Measurements from ENCODE around the gene NARS2.

DNA sequence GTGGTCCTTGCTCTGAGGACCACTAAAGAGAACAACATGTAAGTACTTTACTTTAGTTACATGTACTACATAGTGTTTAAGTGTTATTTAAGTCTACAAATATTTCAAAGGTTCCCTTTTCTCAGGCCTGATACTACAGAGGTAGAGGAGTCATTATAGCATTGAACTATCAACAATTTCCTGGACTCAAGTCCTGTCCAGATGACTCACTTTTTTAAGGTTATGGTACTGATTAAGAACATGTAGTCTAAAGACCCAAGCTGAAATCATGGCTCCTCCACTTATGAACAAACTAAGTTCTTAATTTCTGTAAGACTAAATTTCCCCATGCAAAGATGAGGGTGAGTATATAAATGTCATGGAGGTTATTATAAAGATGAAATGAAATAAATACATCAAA is 74.7 kb downstream of the NARS2 start:
- TF ChIP-seq, protein P1, sequence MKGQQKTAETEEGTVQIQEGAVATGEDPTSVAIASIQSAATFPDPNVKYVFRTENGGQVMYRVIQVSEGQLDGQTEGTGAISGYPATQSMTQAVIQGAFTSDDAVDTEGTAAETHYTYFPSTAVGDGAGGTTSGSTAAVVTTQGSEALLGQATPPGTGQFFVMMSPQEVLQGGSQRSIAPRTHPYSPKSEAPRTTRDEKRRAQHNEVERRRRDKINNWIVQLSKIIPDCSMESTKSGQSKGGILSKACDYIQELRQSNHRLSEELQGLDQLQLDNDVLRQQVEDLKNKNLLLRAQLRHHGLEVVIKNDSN (IDR thresholded peaks at IDR 0.05; ENCODE audit: borderline replicate concordance, extremely low read length, insufficient read depth, low read depth, low read length), result no peak
- TF ChIP-seq, protein P2, sequence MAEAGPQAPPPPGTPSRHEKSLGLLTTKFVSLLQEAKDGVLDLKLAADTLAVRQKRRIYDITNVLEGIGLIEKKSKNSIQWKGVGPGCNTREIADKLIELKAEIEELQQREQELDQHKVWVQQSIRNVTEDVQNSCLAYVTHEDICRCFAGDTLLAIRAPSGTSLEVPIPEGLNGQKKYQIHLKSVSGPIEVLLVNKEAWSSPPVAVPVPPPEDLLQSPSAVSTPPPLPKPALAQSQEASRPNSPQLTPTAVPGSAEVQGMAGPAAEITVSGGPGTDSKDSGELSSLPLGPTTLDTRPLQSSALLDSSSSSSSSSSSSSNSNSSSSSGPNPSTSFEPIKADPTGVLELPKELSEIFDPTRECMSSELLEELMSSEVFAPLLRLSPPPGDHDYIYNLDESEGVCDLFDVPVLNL (IDR thresholded peaks at IDR 0.05; ENCODE audit: low read depth, low read length), result no peak
- TF ChIP-seq, protein P3, sequence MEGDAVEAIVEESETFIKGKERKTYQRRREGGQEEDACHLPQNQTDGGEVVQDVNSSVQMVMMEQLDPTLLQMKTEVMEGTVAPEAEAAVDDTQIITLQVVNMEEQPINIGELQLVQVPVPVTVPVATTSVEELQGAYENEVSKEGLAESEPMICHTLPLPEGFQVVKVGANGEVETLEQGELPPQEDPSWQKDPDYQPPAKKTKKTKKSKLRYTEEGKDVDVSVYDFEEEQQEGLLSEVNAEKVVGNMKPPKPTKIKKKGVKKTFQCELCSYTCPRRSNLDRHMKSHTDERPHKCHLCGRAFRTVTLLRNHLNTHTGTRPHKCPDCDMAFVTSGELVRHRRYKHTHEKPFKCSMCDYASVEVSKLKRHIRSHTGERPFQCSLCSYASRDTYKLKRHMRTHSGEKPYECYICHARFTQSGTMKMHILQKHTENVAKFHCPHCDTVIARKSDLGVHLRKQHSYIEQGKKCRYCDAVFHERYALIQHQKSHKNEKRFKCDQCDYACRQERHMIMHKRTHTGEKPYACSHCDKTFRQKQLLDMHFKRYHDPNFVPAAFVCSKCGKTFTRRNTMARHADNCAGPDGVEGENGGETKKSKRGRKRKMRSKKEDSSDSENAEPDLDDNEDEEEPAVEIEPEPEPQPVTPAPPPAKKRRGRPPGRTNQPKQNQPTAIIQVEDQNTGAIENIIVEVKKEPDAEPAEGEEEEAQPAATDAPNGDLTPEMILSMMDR (IDR thresholded peaks at IDR 0.05 in 2 of 3, conservative IDR thresholded peaks at IDR 0.05 in 1 of 3; ENCODE audit: control insufficient read depth in 2 of 3, extremely low read depth in 1 of 3, insufficient read depth in 1 of 3, low read depth in 3 of 3, low read length in 3 of 3), result no peak
- TF ChIP-seq CHD4 (IDR thresholded peaks at IDR 0.05) (no peak), TCF12 (IDR thresholded peaks at IDR 0.05; ENCODE audit: low read depth, low read length) (no peak), TAF1 (IDR thresholded peaks at IDR 0.05; ENCODE audit: borderline replicate concordance, low read depth, low read length) (no peak), BHLHE40 (IDR thresholded peaks at IDR 0.05; ENCODE audit: borderline replicate concordance in 1 of 2, low read depth in 2 of 2, low read length in 1 of 2) (no peak), FOS (IDR thresholded peaks at IDR 0.05; ENCODE audit: borderline replicate concordance, extremely low read depth, insufficient read length) (no peak), ETV6 (conservative IDR thresholded peaks at IDR 0.05 in 1 of 2, IDR thresholded peaks at IDR 0.05 in 1 of 2; ENCODE audit: borderline replicate concordance in 1 of 2, low read depth in 1 of 2) (no peak), EP300 (IDR thresholded peaks at IDR 0.05; ENCODE audit: borderline replicate concordance in 1 of 2, control insufficient read depth in 1 of 2, low read depth in 2 of 2, low read length in 2 of 2) (no peak)
- TF ChIP-seq, protein P4, sequence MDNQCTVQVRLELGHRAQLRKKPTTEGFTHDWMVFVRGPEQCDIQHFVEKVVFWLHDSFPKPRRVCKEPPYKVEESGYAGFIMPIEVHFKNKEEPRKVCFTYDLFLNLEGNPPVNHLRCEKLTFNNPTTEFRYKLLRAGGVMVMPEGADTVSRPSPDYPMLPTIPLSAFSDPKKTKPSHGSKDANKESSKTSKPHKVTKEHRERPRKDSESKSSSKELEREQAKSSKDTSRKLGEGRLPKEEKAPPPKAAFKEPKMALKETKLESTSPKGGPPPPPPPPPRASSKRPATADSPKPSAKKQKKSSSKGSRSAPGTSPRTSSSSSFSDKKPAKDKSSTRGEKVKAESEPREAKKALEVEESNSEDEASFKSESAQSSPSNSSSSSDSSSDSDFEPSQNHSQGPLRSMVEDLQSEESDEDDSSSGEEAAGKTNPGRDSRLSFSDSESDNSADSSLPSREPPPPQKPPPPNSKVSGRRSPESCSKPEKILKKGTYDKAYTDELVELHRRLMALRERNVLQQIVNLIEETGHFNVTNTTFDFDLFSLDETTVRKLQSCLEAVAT (IDR thresholded peaks at IDR 0.05), result no peak
